HG03045 (cell line): ENCODE data around the gene KCNG2.

Experiments
- ATAC-seq: cut with Tn5 transposase; IDR thresholded peaks from one replicate; pipeline ENCODE4 v1.9.1; 2021; ENCODE audit warnings: mild to moderate bottlenecking, moderate library complexity; ENCODE audit not compliant: unreplicated experiment

The KCNG2 gene

DNA sequence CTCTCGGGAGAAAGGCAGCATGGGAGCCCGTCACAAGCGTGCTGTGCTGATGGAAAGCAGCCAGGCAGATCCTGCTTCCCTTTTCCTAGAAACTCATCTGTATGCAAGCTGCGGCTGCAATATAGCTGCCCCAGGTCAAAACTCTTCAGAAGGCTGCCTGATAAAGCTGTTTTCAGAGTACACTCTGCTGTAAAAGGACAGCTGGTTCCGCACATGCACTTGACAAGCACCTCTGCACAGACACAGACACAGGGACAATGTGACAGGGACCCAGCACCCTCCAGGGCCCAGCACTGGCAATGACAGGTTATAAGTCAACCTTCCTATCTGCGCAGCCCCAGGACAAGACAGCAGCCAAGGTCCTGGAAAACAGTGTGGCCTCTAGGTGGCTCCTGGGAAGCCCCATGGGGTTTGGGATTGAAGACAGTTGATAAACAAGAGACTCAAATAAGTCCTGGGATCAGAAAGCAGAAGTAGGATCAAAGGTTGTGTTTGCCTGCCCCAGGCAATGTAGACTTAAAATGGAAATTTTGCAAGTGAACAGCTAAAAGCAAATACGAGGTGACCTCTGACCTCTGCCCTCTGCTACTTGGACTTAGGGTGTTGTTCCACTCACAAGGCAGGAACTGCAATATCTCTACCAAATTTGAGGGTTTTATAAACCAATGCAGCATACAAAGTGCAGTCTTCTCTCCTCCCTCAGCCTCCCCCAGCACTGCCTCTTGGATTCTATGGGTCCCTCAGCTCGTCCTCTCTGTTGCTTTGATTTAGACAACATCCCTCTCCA is 136.8 kb downstream of the KCNG2 start:
- no peak for ATAC-seq

DNA sequence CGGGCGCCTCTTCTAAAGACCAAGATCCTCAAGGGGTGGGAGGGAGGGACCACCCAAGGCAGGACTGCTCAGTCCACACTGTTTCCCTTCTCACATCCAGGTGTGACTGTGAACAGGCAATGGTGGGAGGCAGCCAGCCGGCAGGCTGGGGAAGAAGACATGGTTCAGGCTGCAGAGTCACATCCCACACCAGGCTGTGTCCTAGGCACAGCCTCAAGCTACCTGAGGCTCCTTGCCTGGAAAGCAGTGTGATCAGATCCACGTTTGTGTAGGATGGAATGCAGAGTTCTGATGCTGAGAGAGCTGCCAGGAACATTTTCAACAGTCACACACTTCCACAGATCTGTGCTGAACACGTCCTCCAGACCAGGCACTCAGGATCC is 137.4 kb downstream of the KCNG2 start:
- ATAC-seq, result no peak

DNA sequence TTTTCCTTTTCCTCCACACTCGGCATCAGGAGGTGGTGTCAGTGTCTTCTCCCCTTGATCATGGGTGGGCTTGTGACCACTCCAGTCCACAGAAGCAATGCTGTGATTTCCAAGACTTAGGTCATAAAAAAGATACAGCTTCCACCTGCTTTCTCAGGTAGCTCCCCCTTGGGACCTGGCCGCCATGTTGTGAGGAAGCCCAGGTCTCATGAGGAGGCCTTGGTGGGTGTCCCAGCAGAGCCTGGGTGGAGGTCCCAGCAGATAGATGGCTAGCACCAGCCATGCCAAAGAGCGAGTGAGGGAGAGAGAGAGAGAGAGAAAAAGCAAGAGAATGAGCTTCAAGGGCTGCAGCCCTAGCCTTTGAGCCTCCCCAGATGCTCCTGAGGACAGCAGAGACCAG is 137.8 kb downstream of the KCNG2 start:
- ATAC-seq, result no peak

DNA sequence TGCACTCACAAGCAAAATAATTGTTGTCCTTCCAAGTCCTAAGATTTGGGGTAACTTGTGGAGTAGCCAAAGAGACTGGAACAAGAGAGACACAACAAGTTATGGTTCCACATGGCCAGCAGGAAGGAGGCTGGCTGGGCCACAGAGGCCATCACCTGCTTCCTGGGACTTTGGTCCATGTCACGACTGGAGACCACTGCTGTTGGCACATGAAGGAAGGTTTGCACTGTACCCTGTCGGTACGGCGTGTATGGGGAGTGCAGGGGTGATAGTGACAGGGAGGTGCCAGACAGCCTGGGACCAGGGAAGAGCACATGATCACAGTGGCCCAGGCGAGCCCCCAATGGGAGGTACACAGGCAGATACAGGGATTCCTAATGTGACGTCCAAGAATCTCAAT is 138.2 kb downstream of the KCNG2 start:
- ATAC-seq, result no peak

DNA sequence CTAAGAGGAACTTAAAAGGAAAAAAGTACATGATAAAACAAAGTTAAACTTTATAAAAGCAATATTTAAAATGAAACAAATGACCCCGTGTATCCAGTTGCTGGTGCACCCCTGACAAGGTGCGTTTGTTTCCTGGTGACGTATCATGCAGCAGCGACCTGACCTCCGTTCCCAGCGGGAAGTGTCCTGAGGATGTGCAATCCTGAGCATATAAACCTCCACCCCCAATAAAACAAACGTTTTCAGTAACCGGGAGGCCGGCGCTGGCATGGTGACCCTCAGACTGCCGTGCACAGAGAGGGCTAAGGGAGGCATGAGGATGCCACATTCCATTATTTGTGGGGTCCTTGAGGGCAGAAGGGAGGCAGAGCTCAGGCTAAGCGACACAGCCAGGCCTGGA is 138.9 kb downstream of the KCNG2 start:
- no peak for ATAC-seq

DNA sequence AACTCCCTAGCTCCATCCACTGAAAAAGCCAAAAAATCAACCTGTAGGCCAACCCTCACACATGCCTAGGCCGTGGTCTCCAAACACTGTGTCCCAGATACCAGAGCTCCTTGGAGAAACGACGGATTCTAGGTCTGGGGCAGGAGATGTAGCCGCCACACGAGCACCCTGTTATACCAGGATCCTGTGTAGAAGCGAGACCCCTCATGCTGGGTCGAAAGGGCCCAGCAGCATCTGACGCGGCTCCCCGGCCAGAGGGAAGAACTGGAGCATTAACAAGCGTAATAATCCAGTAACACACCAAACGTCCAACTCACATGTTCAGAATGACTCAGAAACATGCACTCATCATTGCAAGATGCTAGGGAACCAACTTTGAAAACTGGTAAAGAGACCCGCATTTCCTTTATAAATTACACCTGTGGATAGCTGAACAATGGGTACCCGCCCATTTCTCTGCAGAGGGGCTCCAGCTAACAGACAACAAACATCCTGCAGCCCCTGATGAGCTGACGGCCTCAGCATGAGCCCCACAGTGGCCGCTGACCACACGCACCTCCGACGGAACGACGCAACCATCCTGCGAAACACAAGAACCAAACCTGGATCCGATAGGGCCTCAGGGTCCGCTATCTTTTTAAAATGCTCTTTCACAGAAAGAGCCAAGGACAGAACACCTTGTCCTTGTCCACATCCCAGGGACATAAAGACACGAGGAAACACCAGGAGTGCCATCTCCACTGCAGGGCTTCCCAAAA is 139.5 kb downstream of the KCNG2 start:
- ATAC-seq, result no peak

DNA sequence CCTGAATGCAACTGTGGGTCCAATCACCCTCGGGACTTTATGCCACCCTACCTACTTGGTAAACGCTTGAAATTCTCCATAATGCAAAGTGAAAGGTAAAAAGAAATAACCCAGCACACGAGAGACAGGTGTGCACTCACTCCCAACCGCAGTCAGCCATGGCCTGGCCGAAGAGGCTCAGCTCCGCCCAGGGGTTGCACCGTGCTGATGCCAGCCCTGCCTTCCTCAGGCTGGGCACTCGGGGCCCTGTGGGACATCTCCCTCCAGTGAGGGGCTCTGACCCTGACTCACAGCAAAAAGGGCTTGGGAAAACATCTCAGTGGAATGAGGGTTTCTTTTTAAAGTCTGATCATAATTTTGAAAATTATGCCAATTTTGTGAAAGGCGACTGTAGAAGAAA is 140.5 kb downstream of the KCNG2 start:
- no peak for ATAC-seq

DNA sequence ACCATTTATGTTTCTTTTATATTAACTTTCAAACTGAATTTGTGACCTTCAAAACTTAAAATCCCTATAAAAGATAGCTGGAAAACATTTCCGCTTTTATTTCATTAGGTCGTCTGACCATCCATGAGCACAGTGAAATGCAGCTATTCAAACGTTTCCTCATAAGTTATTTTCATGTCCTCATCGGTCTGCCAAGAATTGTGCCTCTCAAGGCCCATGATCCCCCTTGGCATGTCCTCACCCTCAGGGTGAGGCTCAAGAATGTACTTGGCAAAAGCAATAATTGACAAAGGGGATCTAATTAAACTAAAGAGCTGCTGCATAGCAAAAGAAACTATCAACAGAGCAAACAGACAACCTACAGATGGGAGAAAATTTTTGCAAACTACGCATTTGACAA is 141.4 kb downstream of the KCNG2 start:
- no peak for ATAC-seq

DNA sequence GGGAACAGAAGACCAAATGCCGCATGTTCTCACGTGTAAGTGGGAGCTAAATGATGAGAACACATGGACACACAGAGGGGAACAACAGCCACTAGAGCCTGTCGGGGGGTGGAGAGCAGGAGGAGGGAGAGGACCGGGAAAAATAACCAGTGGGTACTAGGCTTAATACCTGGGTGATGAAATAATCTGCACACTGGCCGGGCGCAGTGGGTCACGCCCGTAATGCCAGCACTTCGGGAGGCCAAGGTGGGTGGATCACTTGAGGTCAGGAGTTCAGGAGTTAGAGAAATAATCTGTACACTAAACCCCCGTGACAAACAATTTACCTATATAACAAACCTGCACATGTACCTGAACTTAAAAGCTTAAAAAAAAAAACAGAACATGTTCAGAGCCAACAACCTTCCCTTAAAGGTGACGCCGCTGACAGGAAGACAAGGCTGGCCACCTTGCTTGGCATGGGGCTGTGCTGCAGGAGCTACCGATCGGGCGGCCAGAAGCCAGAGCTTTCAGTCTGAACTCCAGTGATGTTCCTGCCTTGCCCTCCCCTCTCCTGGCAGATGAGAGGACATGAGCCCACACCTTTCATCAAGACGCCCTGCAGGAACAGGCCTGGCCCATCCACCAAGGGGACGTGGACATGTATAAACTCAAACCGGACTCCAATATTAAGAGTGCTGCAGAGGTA is 142.5 kb downstream of the KCNG2 start:
- ATAC-seq, result no peak

DNA sequence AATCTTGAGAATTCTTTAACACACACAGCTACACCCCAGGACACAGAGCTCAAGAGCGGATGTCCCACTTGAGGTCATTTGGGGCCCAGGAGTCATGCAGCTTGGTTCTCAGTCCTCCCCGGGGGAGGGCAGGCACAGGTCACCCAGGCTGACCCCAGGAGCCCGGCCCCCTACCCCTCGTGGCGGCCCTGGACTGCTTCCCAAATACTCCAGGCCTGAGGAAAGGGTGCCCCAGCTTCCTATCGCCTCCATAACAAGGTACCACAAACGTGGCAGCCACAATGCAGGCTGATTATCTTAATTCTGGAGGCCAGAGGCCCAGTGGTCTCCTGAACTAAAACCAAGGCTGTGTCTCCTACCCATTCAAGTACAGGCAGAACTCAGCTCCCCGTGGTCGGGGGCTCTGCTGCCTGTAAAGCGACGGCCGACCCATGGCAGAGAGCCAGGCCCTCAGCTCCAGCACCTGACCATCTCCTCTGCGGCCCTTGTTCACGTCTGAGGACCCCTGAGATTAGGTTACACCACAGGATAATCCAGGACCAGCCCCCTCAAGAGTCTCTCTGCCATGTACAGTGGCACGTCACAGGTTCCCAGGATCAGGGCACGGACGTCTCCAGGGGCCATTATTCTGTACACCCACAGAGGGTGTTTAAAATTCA is 143.2 kb downstream of the KCNG2 start:
- ATAC-seq, result no peak

DNA sequence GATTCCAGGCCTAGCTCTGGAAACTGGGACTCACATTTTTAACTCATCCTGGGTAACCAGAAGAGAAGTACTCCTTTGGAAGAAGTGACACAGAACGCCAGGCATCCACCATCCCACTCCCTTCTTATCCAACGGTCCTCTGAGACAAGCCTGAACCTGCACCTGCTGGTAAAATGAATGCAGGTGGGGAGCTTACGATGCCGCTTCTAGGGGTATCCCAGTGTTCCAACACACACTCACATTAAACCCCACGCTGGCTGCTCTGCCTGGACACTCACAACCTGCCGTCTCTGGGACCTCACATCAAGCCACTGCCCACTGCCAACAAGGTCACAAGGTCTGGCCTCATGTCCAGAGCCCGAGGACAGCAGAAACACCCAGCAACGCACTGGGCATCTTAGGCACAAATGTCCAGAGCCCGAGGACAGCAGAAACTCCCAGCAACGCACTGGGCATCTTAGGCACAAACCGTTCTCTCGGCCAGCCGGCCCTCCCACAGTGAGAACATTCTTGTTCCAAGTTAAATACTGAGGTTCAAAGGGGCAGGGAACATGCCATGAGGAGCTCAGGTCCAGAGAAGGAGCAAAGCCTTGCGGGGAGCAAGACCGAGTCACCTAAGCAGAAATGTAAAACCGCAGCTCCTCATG is 143.9 kb downstream of the KCNG2 start:
- no peak for ATAC-seq

DNA sequence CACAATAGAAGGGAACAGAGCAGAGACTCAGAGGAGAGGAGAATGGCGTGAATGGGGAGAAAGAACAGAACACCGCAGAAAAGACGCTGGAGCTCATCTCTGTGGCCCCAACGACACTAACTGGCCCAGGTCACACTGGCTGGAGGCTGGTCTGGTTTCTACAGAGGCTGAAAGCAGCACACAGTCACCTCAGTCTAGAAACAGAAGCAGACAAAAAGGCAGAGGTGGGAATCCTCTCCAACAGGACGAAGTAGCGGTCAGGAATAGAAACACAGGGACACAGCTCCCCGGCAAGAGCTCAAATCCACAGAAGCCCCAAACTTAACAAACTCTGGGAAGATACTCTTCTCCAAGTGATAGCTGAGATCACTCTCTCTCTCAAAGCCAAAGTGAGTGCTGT is 144.5 kb downstream of the KCNG2 start:
- no peak for ATAC-seq

DNA sequence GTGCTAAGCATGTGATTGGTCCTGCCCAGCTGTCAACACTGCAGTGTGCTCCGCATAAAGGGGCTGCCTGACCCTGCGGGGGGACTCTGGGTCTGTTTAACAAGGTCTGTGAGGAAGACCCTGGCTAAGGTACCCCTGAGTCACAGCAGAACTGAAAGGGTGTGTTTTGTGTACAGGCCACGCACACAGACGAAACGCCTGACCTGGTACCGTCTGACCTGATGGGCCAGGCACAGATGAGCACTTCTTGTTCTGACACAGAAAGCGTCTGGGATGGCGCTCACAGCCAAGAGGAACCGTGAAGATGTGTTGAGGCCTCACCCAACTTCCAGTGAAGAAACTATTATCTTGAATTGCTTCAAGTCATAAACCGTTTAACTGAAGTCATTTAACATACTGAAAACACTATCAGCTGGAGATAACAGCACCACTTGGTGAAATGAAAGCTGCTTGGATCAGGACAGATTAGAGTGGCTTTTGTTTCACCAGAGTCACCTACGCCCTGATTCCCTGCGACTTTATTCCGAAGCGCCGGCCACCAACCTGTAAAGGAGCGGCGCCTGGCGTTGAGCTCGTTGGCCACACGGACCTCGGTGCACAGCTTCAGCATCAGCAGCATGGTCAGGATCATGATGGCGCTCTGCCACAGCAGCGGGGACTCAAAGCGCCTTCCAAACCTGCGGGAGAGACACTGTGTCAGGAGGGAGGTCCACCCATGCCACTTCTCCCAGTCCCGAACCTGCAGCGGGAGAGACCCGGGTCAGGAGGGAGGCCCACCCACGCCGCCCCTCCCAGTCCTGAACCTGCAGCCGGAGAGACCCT is 145.3 kb downstream of the KCNG2 start:
- ATAC-seq, result no peak

DNA sequence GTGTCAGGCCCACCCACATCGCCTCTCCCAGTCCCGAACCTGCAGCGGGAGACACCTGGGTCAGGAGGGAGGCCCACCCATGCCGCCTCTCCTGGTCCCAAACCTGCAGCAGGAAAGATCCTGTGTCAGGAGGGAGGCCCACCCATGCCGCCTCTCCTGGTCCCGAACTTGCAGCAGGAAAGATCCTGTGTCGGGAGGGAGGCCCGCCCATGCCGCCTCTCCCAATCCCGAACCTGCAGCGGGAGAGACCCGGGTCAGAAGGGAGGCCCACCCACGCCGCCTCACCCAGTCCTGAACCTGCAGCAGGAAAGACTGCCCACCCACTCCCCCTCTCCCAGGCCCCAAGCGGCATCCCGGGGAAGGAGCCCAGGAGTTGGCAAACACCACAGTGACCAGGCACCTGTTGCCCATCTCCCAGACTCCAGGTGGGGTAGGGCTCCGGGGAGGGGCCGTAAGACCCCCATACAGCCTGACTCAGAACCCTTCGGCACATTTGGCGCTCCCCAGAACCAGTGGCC is 145.9 kb downstream of the KCNG2 start:
- ATAC-seq, result no peak

DNA sequence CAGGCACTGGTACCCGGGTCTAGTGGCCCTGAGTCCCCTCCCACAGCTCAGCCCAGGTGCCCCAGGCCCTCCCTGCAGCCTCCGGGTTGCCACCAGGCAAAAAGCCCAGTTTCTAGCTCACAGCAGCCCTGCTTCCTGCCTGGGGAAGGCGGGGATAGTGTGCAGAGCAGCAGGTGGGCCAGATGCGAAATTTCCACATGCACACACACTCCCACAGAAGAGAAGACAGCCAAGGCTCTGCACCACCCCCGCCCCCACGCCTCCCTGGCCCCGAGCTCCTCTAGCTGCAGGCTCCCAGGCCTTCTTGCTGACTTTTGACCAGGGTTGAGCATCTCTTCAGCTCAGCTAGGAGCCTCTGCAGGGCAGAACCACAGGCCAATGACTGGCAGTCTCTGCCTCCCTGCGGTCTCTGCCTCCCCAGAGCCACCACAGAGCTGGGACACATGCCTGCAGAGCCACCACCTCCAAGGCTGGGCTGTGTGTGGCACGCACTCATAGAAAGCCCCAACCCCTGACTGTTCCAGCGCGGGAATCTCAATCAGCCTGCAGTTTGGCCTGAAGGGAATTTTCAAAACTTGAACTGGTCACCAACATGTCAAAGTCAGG is 146.5 kb downstream of the KCNG2 start:
- ATAC-seq, result no peak

DNA sequence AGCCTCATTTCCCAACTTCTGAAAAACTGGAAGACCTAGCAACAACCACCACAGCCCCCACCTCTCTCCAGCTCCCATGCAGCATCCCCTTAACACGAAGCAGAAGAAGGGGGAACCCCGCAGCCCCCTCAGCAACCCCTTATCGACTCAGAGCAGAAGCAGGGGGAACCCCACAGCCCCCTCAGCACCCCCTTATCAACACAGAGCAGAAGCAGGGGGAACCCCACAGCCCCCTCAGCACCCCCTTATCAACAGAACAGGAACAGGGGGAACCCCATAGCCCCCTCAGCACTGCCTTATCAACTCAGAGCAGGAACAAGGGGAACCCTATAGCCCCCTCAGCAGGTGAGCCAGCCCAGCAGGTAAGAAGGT is 147.0 kb downstream of the KCNG2 start:
- no peak for ATAC-seq

DNA sequence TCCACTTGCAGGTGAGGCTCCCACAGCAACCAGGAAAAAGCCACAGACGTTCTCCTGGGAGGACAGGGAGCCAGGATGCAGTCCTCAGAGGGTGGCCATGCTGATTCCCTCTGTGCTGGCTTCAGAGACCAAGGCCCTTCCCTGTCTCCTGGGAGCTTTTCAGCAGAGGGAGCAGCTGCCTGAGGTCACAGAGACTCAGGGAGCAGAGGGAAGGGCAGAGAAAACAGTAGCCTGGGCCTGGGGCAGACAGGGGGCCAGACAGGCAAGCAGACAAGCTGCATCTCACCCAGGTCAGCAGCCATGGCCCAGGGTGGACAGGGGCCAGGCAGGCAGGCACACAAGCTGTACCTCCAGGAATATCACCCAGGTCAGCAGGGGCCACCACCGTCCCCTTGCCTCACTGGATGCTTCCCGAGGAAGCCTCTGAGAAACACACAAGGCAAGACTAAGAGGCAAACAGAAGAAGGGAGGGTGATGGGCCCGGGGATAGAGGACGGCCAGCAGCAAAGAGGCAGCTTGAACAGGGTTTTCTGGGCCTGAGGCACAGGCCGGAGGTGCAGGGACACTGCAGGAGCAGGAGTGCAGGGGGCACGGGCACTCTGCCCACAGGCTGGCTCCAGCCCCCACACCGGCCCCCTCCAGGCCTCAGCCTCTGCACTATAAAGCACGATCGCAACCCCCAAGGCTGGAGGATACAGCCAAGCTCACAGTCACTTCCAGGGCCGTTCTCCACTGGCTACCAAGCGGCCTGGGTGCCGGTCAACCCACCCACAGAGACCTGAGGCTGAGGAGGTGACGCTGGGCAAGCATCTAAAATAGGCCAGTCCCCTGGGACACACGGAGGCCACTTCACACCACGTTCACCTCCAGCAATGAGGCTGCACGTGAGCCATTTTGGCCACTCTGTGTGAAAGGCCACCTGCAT is 147.6 kb downstream of the KCNG2 start:
- no peak for ATAC-seq

DNA sequence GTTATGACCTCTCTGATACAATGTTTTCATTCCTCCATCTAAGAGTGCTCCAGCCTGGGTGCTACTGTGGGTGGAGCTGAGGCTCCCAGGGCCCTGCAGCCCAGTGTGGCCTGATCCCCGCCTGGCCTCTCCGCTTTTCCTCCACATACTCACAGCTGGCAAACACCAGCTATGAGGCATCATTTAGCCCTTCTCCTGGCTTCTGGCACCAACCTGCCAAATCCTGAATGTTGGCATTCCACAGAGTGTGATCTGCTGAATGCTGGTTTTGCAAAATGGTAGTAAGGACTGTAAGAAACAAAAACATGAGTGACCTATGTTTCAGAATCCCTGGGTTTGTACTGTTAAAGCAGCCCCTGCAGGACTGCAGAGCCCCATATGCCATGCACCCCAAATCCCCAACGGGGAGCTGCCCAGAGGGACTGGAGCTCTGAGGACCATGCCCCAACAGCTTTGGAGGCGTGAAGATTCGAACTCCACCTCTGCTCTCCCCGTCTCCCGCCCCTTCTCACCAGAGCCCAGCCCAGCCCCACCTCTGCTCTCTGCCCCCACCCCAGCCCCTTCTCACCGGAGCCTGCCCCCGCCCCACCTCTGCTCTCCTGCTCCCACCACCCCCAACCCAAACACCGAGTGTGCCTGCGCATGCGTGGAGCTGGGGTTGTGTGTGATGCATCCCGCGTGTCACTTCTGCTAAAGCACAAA is 149.5 kb downstream of the KCNG2 start:
- ATAC-seq, result no peak
